Panc1 (cell line): Measurements from ENCODE around the gene MTR. TPM values are rescaled to one million over a fixed set of nuclear protein-coding genes. Genes with fewer than 3 reads are reported as not detected.

Source experiments
- ATAC-seq: fragments of 200-7000 bp; cut with Tn5 transposase; 2 replicates; pipeline ENCODE4 v1.9.1; 2020; ENCODE audit warnings: mild to moderate bottlenecking, moderate library complexity
- BruUV-seq: library from RNA; stranded (reverse); fragments of 400-500 nt; replicated peaks from 2 replicates; lab custom pipeline; 2021; lab: Mats Ljungman, UMichigan
- CTCF ChIA-PET: fragments of 300-600 bp; sonication (Branson Sonifier 250); formaldehyde crosslinking; loops from one replicate; lab custom pipeline; 2022; ENCODE audit warnings: antibody characterized with exemption; lab: Charles Lee
- POLR2A ChIA-PET: fragments of 300-600 bp; sonication (Branson Sonifier 250); formaldehyde crosslinking; loops from one replicate; lab custom pipeline; 2022; ENCODE audit warnings: antibody characterized with exemption; lab: Charles Lee
- DNase-seq: peaks from one replicate; pipeline ENCODE4 v3.0.0-alpha.2; 2010; ENCODE audit warnings: low read depth, low spot score
- H3K27ac ChIP-seq: 2 replicates; pipeline ENCODE4 v1.5.1; 2011; ENCODE audit warnings: mild to moderate bottlenecking, low read length, inconsistent platforms
- H3K27me3 ChIP-seq: fragments of 200-500 bp; sonication (Bioruptor generic); 2 replicates; pipeline ENCODE4 v1.6.0; 2014; ENCODE audit warnings: low read length, inconsistent platforms; ENCODE audit not compliant: control insufficient read depth, insufficient read depth
- H3K36me3 ChIP-seq: fragments of 200-500 bp; sonication (Bioruptor generic); 2 replicates; pipeline ENCODE4 v1.5.1; 2014; ENCODE audit warnings: inconsistent platforms, mild to moderate bottlenecking, low read length, moderate library complexity; ENCODE audit not compliant: control insufficient read depth, insufficient read depth
- H3K4me1 ChIP-seq: 2 replicates; pipeline ENCODE4 v1.5.1; 2011; ENCODE audit warnings: inconsistent platforms, mild to moderate bottlenecking, low read length, moderate library complexity; ENCODE audit not compliant: control insufficient read depth, insufficient read depth
- H3K4me3 ChIP-seq, 2 experiments: 2 replicates each; pipeline ENCODE4 v1.5.1; 2011 to 2012; ENCODE audit warnings: low read depth in 2 of 2, low read length in 2 of 2, mild to moderate bottlenecking in 2 of 2, inconsistent platforms in 1 of 2, moderate library complexity in 1 of 2
- H3K9me3 ChIP-seq: fragments of 200-500 bp; sonication (Bioruptor generic); 2 replicates; pipeline ENCODE4 v1.5.1; 2014; ENCODE audit warnings: low read depth, mild to moderate bottlenecking, inconsistent platforms, low read length, moderate library complexity; ENCODE audit not compliant: control insufficient read depth, insufficient read depth
- POLR2AphosphoS5 ChIP-seq: IDR thresholded peaks from 2 replicates; pipeline ENCODE4 v1.6.1; 2012; ENCODE audit warnings: mild to moderate bottlenecking, low read depth, low read length, moderate library complexity
- SIN3A ChIP-seq: IDR thresholded peaks from 2 replicates; pipeline ENCODE4 v1.6.1; 2012; ENCODE audit warnings: low read depth, mild to moderate bottlenecking, low read length, moderate library complexity, borderline replicate concordance; ENCODE audit not compliant: insufficient read depth
- TCF7L2 ChIP-seq: IDR thresholded peaks from 2 replicates; pipeline ENCODE4 v1.6.1; 2011; ENCODE audit warnings: mild to moderate bottlenecking, low read depth, low read length, inconsistent platforms
- in situ Hi-C: cut with HindIII; loops from 2 replicates; pipeline ENCODE4 v1.10.0; 2016; ENCODE audit warnings: low sequenced_read_pairs, low pct_unique_long_range_greater_than_20kb
- intact Hi-C: fragments of 100-400 bp; cut with micrococcal nuclease; formaldehyde crosslinking; loops from one replicate; pipeline ENCODE4 v1.10.0; 2022; ENCODE audit not compliant: unreplicated experiment
- total RNA-seq: library from RNA; stranded (reverse); gene quantifications from one replicate; pipeline ENCODE4 v1.2.1, GENCODE V29; 2021; ENCODE audit not compliant: unreplicated experiment
- TF ChIP-seq, protein P1 (sequence below): fragments of 450-650 bp; IDR thresholded peaks from 2 replicates; pipeline ENCODE4 v1.5.1; 2017; ENCODE audit warnings: mild to moderate bottlenecking
- TF ChIP-seq, protein P2 (sequence below), 2 experiments: IDR thresholded peaks; 2 replicates each; pipeline ENCODE4 v1.6.1; 2011 to 2012; ENCODE audit warnings: low read depth in 2 of 2, control low read depth in 1 of 2, low read length in 1 of 2, mild to moderate bottlenecking in 1 of 2, moderate library complexity in 1 of 2; ENCODE audit not compliant: insufficient read depth in 1 of 2

Gene MTR
- total RNA-seq, 1 experiment from 2014 or later: 33.7 TPM

DNA sequence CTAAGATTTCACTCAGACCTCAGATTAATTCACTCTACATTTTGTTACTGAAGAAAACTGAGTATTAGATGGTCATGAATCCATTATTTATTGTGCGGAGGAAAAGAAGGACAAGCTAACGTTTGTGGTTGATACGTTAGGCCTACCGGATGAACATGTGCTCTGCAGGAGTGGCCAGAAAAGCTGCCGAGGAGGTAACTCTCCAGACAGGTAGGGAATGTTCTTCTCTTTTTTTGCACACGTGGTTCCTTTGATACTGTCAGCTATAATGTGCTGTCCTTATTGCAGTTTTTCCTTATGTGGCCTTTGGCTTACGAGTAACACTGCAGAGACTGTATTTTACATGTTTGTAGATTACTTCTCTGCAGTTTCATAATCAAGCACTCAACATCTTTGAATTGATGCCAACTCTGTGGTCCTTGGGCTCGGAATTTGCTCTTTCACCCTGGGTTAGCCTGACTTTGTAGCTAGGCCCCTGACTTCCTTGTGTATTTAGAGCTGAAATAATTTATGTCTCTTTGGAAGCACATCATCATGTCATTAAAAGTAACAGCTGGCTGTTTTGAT is 13.6 kb downstream of the MTR start:
- intact Hi-C loops: no loop called here
- POLR2A ChIA-PET: no interaction called here
- in situ Hi-C loops: no loop called here
- Histone ChIP-seq H3K27ac (no peak overlapping the region), H3K9me3 (no peaks in the 10 kb centered on the region), H3K4me1 (no peaks in the 10 kb centered on the region), H3K27me3 (no peaks in the 10 kb centered on the region), H3K36me3 (peaks cover 3% of the 10 kb centered on the region; the same call in 1 of the 2 replicates), H3K4me3 (no peak overlapping the region)
- ATAC-seq: no peak
- BruUV-seq: no TSS peak
- DNase-seq: no peak
- TF ChIP-seq, protein P1, sequence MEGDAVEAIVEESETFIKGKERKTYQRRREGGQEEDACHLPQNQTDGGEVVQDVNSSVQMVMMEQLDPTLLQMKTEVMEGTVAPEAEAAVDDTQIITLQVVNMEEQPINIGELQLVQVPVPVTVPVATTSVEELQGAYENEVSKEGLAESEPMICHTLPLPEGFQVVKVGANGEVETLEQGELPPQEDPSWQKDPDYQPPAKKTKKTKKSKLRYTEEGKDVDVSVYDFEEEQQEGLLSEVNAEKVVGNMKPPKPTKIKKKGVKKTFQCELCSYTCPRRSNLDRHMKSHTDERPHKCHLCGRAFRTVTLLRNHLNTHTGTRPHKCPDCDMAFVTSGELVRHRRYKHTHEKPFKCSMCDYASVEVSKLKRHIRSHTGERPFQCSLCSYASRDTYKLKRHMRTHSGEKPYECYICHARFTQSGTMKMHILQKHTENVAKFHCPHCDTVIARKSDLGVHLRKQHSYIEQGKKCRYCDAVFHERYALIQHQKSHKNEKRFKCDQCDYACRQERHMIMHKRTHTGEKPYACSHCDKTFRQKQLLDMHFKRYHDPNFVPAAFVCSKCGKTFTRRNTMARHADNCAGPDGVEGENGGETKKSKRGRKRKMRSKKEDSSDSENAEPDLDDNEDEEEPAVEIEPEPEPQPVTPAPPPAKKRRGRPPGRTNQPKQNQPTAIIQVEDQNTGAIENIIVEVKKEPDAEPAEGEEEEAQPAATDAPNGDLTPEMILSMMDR: no peak
- TF ChIP-seq, protein P2, sequence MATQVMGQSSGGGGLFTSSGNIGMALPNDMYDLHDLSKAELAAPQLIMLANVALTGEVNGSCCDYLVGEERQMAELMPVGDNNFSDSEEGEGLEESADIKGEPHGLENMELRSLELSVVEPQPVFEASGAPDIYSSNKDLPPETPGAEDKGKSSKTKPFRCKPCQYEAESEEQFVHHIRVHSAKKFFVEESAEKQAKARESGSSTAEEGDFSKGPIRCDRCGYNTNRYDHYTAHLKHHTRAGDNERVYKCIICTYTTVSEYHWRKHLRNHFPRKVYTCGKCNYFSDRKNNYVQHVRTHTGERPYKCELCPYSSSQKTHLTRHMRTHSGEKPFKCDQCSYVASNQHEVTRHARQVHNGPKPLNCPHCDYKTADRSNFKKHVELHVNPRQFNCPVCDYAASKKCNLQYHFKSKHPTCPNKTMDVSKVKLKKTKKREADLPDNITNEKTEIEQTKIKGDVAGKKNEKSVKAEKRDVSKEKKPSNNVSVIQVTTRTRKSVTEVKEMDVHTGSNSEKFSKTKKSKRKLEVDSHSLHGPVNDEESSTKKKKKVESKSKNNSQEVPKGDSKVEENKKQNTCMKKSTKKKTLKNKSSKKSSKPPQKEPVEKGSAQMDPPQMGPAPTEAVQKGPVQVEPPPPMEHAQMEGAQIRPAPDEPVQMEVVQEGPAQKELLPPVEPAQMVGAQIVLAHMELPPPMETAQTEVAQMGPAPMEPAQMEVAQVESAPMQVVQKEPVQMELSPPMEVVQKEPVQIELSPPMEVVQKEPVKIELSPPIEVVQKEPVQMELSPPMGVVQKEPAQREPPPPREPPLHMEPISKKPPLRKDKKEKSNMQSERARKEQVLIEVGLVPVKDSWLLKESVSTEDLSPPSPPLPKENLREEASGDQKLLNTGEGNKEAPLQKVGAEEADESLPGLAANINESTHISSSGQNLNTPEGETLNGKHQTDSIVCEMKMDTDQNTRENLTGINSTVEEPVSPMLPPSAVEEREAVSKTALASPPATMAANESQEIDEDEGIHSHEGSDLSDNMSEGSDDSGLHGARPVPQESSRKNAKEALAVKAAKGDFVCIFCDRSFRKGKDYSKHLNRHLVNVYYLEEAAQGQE (IDR thresholded peaks at IDR 0.05; ENCODE audit: insufficient read depth in 1 of 2, low read depth in 2 of 2, low read length in 1 of 2): no peak
- TF ChIP-seq SIN3A: no peak
- no peak for TF ChIP-seq POLR2AphosphoS5
- TF ChIP-seq TCF7L2: no peak
- CTCF ChIA-PET: interaction anchor here (0.6 kb wide), 1 partner anchor 55 kb away, joined by 4 read pairs; no protein-coding TSS in a partner anchor

DNA sequence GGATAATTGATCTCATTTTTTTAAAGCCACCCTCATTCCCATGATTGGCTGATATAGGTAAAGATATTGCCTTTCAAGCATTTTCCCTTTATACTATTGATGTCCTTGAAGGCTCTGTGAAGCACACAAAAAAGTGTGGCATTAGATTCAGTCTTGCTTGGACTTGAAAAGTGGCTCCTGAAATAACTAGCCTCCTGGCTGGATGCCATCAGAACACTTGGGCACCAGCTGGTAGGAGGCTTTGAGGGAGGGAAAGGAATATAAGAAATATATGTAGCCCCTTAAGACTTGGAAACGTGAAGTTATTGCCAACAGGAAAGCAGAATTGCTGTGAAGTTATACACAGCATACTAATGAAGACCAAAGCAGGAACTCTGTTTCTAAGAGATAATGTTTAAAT is 14.1 kb downstream of the MTR start:
- peaks cover 3% of the 10 kb centered on the region; the same call in 1 of the 2 replicates for H3K36me3 ChIP-seq
- no peak overlapping the region for H3K27ac ChIP-seq
- H3K4me1 ChIP-seq: no peaks in the 10 kb centered on the region
- no peak for DNase-seq
- CTCF ChIA-PET: no interaction called here
- in situ Hi-C loops (no loop called here), intact Hi-C loops (no loop called here)
- H3K9me3 ChIP-seq: no peaks in the 10 kb centered on the region
- POLR2A ChIA-PET: no interaction called here
- no peaks in the 10 kb centered on the region for H3K27me3 ChIP-seq
- no peak overlapping the region for H3K4me3 ChIP-seq
- no TSS peak for BruUV-seq
- TF ChIP-seq TCF7L2: no peak
- TF ChIP-seq, protein P1: no peak
- TF ChIP-seq, protein P2 (IDR thresholded peaks at IDR 0.05; ENCODE audit: insufficient read depth in 1 of 2, low read depth in 2 of 2, low read length in 1 of 2): no peak
- no peak for TF ChIP-seq POLR2AphosphoS5
- ATAC-seq: no peak
